Right renal pelvis (tissue), 4 donors: Measurements from ENCODE around the gene MALSU1. TPM values are rescaled to one million over a fixed set of nuclear protein-coding genes. Genes with fewer than 3 reads are reported as not detected.

Experiments used
- DNase-seq, 4 donors: peaks; one replicate each; pipeline ENCODE4 v3.0.0-alpha.2; 2013; ENCODE audit warnings: low read depth in 4 of 4, low spot score in 3 of 4, missing footprints in 1 of 4
- polyA plus RNA-seq, 4 donors: library from polyadenylated mRNA; unstranded; fragments of 120-200 nt; gene quantifications; one replicate each; pipeline ENCODE4 v1.2.1, GENCODE V29; 2013; ENCODE audit not compliant: insufficient read length in 4 of 4

MALSU1 gene
- polyA plus RNA-seq, 4 donors = 47.2 to 52.4 (median 49.7) TPM

GRCh38 chr7:23334482-23335056 is 35.4 kb downstream of the MALSU1 start:
- DNase-seq = no peak

GRCh38 chr7:23335136-23335535 is 36.0 kb downstream of the MALSU1 start:
- no peak for DNase-seq

- DNase-seq = no peak
Observed at GRCh38 chr7:23335621-23336020, 36.5 kb downstream of the MALSU1 start.

- no peak for DNase-seq
Observed at GRCh38 chr7:23336086-23336485, 36.9 kb downstream of the MALSU1 start.

GRCh38 chr7:23336799-23337283 is 37.7 kb downstream of the MALSU1 start:
- no peak for DNase-seq

GRCh38 chr7:23337374-23337773 is 38.2 kb downstream of the MALSU1 start:
- DNase-seq = no peak

- DNase-seq = no peak
Observed at GRCh38 chr7:23338439-23338838, 39.3 kb downstream of the MALSU1 start.

- no peak for DNase-seq
Observed at GRCh38 chr7:23338863-23339262, 39.7 kb downstream of the MALSU1 start.

GRCh38 chr7:23341846-23342598 is 42.9 kb downstream of the MALSU1 start:
- DNase-seq = no peak

- no peak for DNase-seq
Observed at GRCh38 chr7:23343102-23343501, 44.0 kb downstream of the MALSU1 start.

- no peak for DNase-seq
Observed at GRCh38 chr7:23343806-23344475, 44.8 kb downstream of the MALSU1 start.

GRCh38 chr7:23345601-23346000 is 46.5 kb downstream of the MALSU1 start:
- no peak for DNase-seq

- DNase-seq = no peak
Observed at GRCh38 chr7:23346316-23346715, 47.2 kb downstream of the MALSU1 start.

- no peak for DNase-seq
Observed at GRCh38 chr7:23347033-23347681, 48.0 kb downstream of the MALSU1 start.

GRCh38 chr7:23347682-23348180 is 48.6 kb downstream of the MALSU1 start:
- DNase-seq = no peak

GRCh38 chr7:23349484-23350157 is 50.5 kb downstream of the MALSU1 start:
- DNase-seq = no peak

GRCh38 chr7:23350466-23350865 is 51.3 kb downstream of the MALSU1 start:
- no peak for DNase-seq

GRCh38 chr7:23353172-23353571 is 54.0 kb downstream of the MALSU1 start:
- DNase-seq = no peak

- no peak for DNase-seq
Observed at GRCh38 chr7:23356168-23356567, 57.0 kb downstream of the MALSU1 start.

GRCh38 chr7:23356726-23357125 is 57.6 kb downstream of the MALSU1 start:
- DNase-seq = no peak
